Panc1 (cell line): ENCODE results near the gene CDK18. TPM values are rescaled to one million over a fixed set of nuclear protein-coding genes. Genes with fewer than 3 reads are reported as not detected.

Experiments used
- ATAC-seq: fragments of 200-7000 bp; cut with Tn5 transposase; 2 replicates; pipeline ENCODE4 v1.9.1; 2020; ENCODE audit warnings: mild to moderate bottlenecking, moderate library complexity
- BruUV-seq: library from RNA; stranded (reverse); fragments of 400-500 nt; replicated peaks from 2 replicates; lab custom pipeline; 2021; lab: Mats Ljungman, UMichigan
- CTCF ChIA-PET: fragments of 300-600 bp; sonication (Branson Sonifier 250); formaldehyde crosslinking; loops from one replicate; lab custom pipeline; 2022; ENCODE audit warnings: antibody characterized with exemption; lab: Charles Lee
- POLR2A ChIA-PET: fragments of 300-600 bp; sonication (Branson Sonifier 250); formaldehyde crosslinking; loops from one replicate; lab custom pipeline; 2022; ENCODE audit warnings: antibody characterized with exemption; lab: Charles Lee
- DNase-seq: peaks from one replicate; pipeline ENCODE4 v3.0.0-alpha.2; 2010; ENCODE audit warnings: low read depth, low spot score
- H3K27ac ChIP-seq: 2 replicates; pipeline ENCODE4 v1.5.1; 2011; ENCODE audit warnings: mild to moderate bottlenecking, low read length, inconsistent platforms
- H3K27me3 ChIP-seq: fragments of 200-500 bp; sonication (Bioruptor generic); 2 replicates; pipeline ENCODE4 v1.6.0; 2014; ENCODE audit warnings: low read length, inconsistent platforms; ENCODE audit not compliant: control insufficient read depth, insufficient read depth
- H3K36me3 ChIP-seq: fragments of 200-500 bp; sonication (Bioruptor generic); 2 replicates; pipeline ENCODE4 v1.5.1; 2014; ENCODE audit warnings: inconsistent platforms, mild to moderate bottlenecking, low read length, moderate library complexity; ENCODE audit not compliant: control insufficient read depth, insufficient read depth
- H3K4me1 ChIP-seq: 2 replicates; pipeline ENCODE4 v1.5.1; 2011; ENCODE audit warnings: inconsistent platforms, mild to moderate bottlenecking, low read length, moderate library complexity; ENCODE audit not compliant: control insufficient read depth, insufficient read depth
- H3K4me3 ChIP-seq, 2 experiments: 2 replicates each; pipeline ENCODE4 v1.5.1; 2011 to 2012; ENCODE audit warnings: low read depth in 2 of 2, low read length in 2 of 2, mild to moderate bottlenecking in 2 of 2, inconsistent platforms in 1 of 2, moderate library complexity in 1 of 2
- H3K9me3 ChIP-seq: fragments of 200-500 bp; sonication (Bioruptor generic); 2 replicates; pipeline ENCODE4 v1.5.1; 2014; ENCODE audit warnings: low read depth, mild to moderate bottlenecking, inconsistent platforms, low read length, moderate library complexity; ENCODE audit not compliant: control insufficient read depth, insufficient read depth
- CTCF ChIP-seq: fragments of 450-650 bp; IDR thresholded peaks from 2 replicates; pipeline ENCODE4 v1.5.1; 2017; ENCODE audit warnings: mild to moderate bottlenecking
- POLR2AphosphoS5 ChIP-seq: IDR thresholded peaks from 2 replicates; pipeline ENCODE4 v1.6.1; 2012; ENCODE audit warnings: mild to moderate bottlenecking, low read depth, low read length, moderate library complexity
- REST ChIP-seq, 2 experiments: IDR thresholded peaks; 2 replicates each; pipeline ENCODE4 v1.6.1; 2011 to 2012; ENCODE audit warnings: low read depth in 2 of 2, control low read depth in 1 of 2, low read length in 1 of 2, mild to moderate bottlenecking in 1 of 2, moderate library complexity in 1 of 2; ENCODE audit not compliant: insufficient read depth in 1 of 2
- SIN3A ChIP-seq: IDR thresholded peaks from 2 replicates; pipeline ENCODE4 v1.6.1; 2012; ENCODE audit warnings: low read depth, mild to moderate bottlenecking, low read length, moderate library complexity, borderline replicate concordance; ENCODE audit not compliant: insufficient read depth
- TCF7L2 ChIP-seq: IDR thresholded peaks from 2 replicates; pipeline ENCODE4 v1.6.1; 2011; ENCODE audit warnings: mild to moderate bottlenecking, low read depth, low read length, inconsistent platforms
- in situ Hi-C: cut with HindIII; loops from 2 replicates; pipeline ENCODE4 v1.10.0; 2016; ENCODE audit warnings: low sequenced_read_pairs, low pct_unique_long_range_greater_than_20kb
- intact Hi-C: fragments of 100-400 bp; cut with micrococcal nuclease; formaldehyde crosslinking; loops from one replicate; pipeline ENCODE4 v1.10.0; 2022; ENCODE audit not compliant: unreplicated experiment
- total RNA-seq: library from RNA; stranded (reverse); gene quantifications from one replicate; pipeline ENCODE4 v1.2.1, GENCODE V29; 2021; ENCODE audit not compliant: unreplicated experiment

Gene CDK18
- total RNA-seq, 1 experiment from 2014 or later, result 7.0 TPM

DNA sequence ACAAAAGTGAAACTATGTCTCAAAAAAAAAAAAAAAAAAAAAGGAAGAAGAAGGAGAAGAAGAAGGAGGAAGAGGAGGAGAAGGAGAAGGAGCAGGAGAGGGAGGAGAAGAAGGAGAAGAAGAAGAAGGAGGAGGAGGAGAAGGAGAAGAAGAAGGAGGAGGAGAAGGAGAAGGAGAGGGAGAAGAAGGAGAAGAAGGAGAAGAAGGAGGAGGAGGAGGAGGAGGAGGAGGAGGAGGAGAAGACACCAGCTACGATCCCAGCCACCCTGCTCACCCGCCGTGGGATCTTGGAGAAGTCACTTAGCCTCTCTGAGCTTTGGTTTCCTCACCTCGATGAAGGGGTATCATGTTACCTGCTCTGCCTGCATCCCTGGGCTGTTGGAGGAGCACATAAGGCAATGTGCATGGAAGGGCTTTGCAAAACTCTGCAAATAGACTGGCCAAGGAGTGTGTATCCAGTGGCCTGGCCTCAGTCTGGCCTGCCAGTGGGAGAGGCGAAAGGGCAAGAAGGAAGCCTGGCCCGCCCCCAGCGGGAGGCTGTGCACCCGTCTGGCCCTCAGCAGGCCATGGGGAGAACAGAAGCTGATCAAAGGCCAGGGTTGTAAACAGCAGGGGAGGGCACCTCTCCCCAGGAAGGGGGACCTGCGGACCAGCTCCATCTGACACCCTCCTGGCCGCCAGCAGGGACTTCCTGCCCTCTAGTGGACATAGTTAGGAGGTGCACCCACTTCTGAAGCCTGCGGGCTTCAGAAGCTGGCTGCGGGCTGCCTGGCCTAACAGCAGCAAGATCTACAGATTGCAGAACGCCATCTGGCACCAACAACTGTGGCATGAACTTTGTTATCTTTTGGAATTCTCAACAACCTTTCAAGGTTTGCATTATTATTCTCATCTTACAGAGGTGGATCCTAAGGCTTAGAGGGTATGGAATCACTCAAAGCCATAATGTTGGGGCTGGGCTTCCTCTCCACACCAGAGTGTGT lies 19.2 kb upstream of the CDK18 start:
- Histone ChIP-seq H3K4me3 (no peak overlapping the region), H3K36me3 (no peaks in the 10 kb centered on the region), H3K9me3 (no peaks in the 10 kb centered on the region), H3K27me3 (no peaks in the 10 kb centered on the region), H3K27ac (no peak overlapping the region), H3K4me1 (peaks cover 12% of the 10 kb centered on the region)
- TF ChIP-seq TCF7L2 (peak; percentile 69; the same call in 1 of the 2 replicates), POLR2AphosphoS5 (no peak), SIN3A (no peak), REST (IDR thresholded peaks at IDR 0.05; ENCODE audit: insufficient read depth in 1 of 2, low read depth in 2 of 2, low read length in 1 of 2) (no peak), CTCF (peak; percentile 98)
- no peak for DNase-seq
- ATAC-seq, result peak; percentile 84
- intact Hi-C loops, result loop anchor here (2.0 kb wide), 2 partner anchors 88 to 130 kb away; no protein-coding TSS in a partner anchor
- ChIA-PET POLR2A (interaction anchor here (0.7 kb wide), 1 partner anchor 37 kb away, joined by 9 read pairs; no protein-coding TSS in a partner anchor), CTCF (interaction anchor here (0.6 to 6.4 kb wide), 21 partner anchors 9 to 212 kb away, joined by 3 to 92 read pairs (median 5); no protein-coding TSS in a partner anchor)
- BruUV-seq, result no TSS peak
- in situ Hi-C loops, result no loop called here

DNA sequence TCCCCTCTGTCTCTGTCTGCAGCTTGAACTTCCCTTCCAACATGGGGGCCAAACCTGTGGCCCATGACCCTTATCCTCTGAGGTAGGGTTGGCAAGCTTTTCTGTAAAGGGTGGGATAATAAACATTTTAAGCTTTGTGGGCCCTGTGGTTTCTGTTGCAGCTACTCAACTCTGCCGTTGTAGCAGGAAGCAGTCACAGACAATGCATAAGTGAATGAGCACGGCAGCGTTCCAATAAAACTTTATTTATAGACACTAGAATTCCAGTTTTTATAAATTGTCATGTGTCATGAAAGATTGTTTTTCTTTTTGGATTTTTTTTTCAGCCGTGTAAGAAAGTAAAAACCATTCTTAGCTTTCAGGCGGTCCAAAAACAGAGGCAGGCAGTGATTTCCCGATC lies 18.2 kb upstream of the CDK18 start:
- H3K27ac ChIP-seq, result no peak overlapping the region
- no peak for DNase-seq
- no TSS peak for BruUV-seq
- H3K4me1 ChIP-seq, result peaks cover 5% of the 10 kb centered on the region
- in situ Hi-C loops (no loop called here), intact Hi-C loops (no loop called here)
- no peaks in the 10 kb centered on the region for H3K27me3 ChIP-seq
- ChIA-PET POLR2A (no interaction called here), CTCF (interaction anchor here (0.5 to 6.4 kb wide), 7 partner anchors 22 to 213 kb away, joined by 3 to 92 read pairs (median 5); no protein-coding TSS in a partner anchor)
- H3K36me3 ChIP-seq, result no peaks in the 10 kb centered on the region
- TF ChIP-seq TCF7L2, result no peak
- TF ChIP-seq CTCF, result no peak
- no peak for TF ChIP-seq SIN3A
- no peak for TF ChIP-seq POLR2AphosphoS5
- TF ChIP-seq REST (IDR thresholded peaks at IDR 0.05; ENCODE audit: insufficient read depth in 1 of 2, low read depth in 2 of 2, low read length in 1 of 2), result no peak
- H3K9me3 ChIP-seq, result no peaks in the 10 kb centered on the region
- no peak overlapping the region for H3K4me3 ChIP-seq
- no peak for ATAC-seq
